Naive thymus-derived CD8-positive, alpha-beta T cell (primary cell): ENCODE measurements around the gene REC114. TPM values are rescaled to one million over a fixed set of nuclear protein-coding genes. Genes with fewer than 3 reads are reported as not detected.

ENCODE experiments used
- ATAC-seq, 2 donors: fragments of 150-1000 bp; cut with Tn5 transposase in 1 of 2; sonication (Bioruptor Pico), chemical (Tn5 transposase) in 1 of 2; 1 replicate in 1 of 2; 2 replicates in 1 of 2; pipeline ENCODE4 v1.10.0; 2021; ENCODE audit warnings: mild to moderate bottlenecking in 2 of 2, moderate library complexity in 2 of 2
- POLR2A ChIA-PET: fragments of 350-600 bp; sonication (Branson Sonifier 250); formaldehyde crosslinking; loops from one replicate; lab custom pipeline; 2021; ENCODE audit warnings: antibody characterized with exemption; lab: Charles Lee
- DNase-seq, 10 donors: peaks; one replicate each; pipeline versions ENCODE4 v3.0.0 to v3.0.0-alpha.2; 2020 to 2022
- H3K27ac Mint-ChIP-seq, 10 donors: one replicate each; pipeline ENCODE4 v1.8.0; 2020 to 2022; ENCODE audit warnings: mild to moderate bottlenecking in 10 of 10, mixed read lengths in 10 of 10, moderate library complexity in 4 of 10, inconsistent platforms in 1 of 10
- H3K27me3 Mint-ChIP-seq, 5 donors: one replicate each; pipeline ENCODE4 v1.8.0; 2021 to 2022; ENCODE audit warnings: mixed read lengths in 5 of 5
- H3K36me3 Mint-ChIP-seq, 3 donors: one replicate each; pipeline ENCODE4 v1.8.0; 2020 to 2022; ENCODE audit warnings: mixed read lengths in 3 of 3, mild to moderate bottlenecking in 2 of 3, inconsistent platforms in 1 of 3
- H3K4me1 Mint-ChIP-seq, 4 donors: one replicate each; pipeline ENCODE4 v1.8.0; 2021 to 2022; ENCODE audit warnings: mixed read lengths in 4 of 4
- H3K4me3 Mint-ChIP-seq, 10 donors: one replicate each; pipeline ENCODE4 v1.8.0; 2020 to 2022; ENCODE audit warnings: mild to moderate bottlenecking in 10 of 10, mixed read lengths in 10 of 10, moderate library complexity in 6 of 10, inconsistent platforms in 1 of 10
- H3K9me3 Mint-ChIP-seq, 9 donors: one replicate each; pipeline ENCODE4 v1.8.0; 2020 to 2022; ENCODE audit warnings: mixed read lengths in 9 of 9, mild to moderate bottlenecking in 3 of 9, inconsistent platforms in 1 of 9, moderate library complexity in 1 of 9
- polyA plus RNA-seq, 3 donors: library from polyadenylated mRNA; unstranded; fragments of 300-500 nt; fragmentation: Illumina TruSeq; gene quantifications; one replicate each; pipeline ENCODE4 v1.2.3, GENCODE V29; 2021
- total RNA-seq, 8 experiments: library from RNA in 2 of 8; stranded (reverse) in 2 of 8; gene quantifications; one replicate each; pipeline ENCODE4 v1.2.3 and lab custom pipeline; 2021 to 2026

The REC114 gene
- total and polyA plus RNA-seq, 5 experiments from 2014 or later = 0.32 TPM; not detected in 4

- Mint-ChIP-seq H3K4me3 (no peak overlapping the region), H3K4me1 (peaks cover 16 to 53% (median 37%) of the 10 kb centered on the region in 4 donors), H3K27me3 (no peaks in the 10 kb centered on the region), H3K9me3 (peaks cover 0 to 4% (median 0%) of the 10 kb centered on the region in 9 donors), H3K36me3 (peaks cover 0 to 19% (median 10%) of the 10 kb centered on the region in 3 donors), H3K27ac (peak overlapping the region in 1 of 10 donors; percentile 52)
- DNase-seq (no peak), ATAC-seq (no peak)
- POLR2A ChIA-PET = no interaction called here
Observed at GRCh38 chr15:73605759-73606436, 162.9 kb downstream of the REC114 start.

GRCh38 chr15:73607405-73607804, 164.4 kb downstream of the REC114 start:
- DNase-seq = no peak
- no peak for ATAC-seq
- POLR2A ChIA-PET = no interaction called here
- Mint-ChIP-seq H3K36me3 (peaks cover 0 to 19% (median 10%) of the 10 kb centered on the region in 3 donors), H3K9me3 (peaks cover 0 to 4% (median 0%) of the 10 kb centered on the region in 9 donors), H3K27ac (no peak overlapping the region), H3K4me3 (no peak overlapping the region), H3K27me3 (no peaks in the 10 kb centered on the region), H3K4me1 (peaks cover 18 to 62% (median 49%) of the 10 kb centered on the region in 4 donors)

GRCh38 chr15:73607843-73608242, 164.9 kb downstream of the REC114 start:
- Mint-ChIP-seq H3K36me3 (peaks cover 0 to 19% (median 10%) of the 10 kb centered on the region in 3 donors), H3K4me1 (peaks cover 19 to 64% (median 50%) of the 10 kb centered on the region in 4 donors), H3K4me3 (no peak overlapping the region), H3K27me3 (no peaks in the 10 kb centered on the region), H3K9me3 (peaks cover 0 to 4% (median 0%) of the 10 kb centered on the region in 9 donors), H3K27ac (no peak overlapping the region)
- ATAC-seq (no peak), DNase-seq (no peak)
- POLR2A ChIA-PET = no interaction called here

- Mint-ChIP-seq H3K4me3 (no peak overlapping the region), H3K4me1 (peaks cover 20 to 68% (median 52%) of the 10 kb centered on the region in 4 donors), H3K27ac (no peak overlapping the region), H3K27me3 (no peaks in the 10 kb centered on the region), H3K9me3 (peaks cover 0 to 4% (median 0%) of the 10 kb centered on the region in 9 donors), H3K36me3 (peaks cover 0 to 17% (median 10%) of the 10 kb centered on the region in 3 donors)
- ATAC-seq (no peak), DNase-seq (no peak)
- POLR2A ChIA-PET = no interaction called here
Observed at GRCh38 chr15:73608475-73608874, 165.5 kb downstream of the REC114 start.

- ATAC-seq = no peak
- H3K27me3 Mint-ChIP-seq = no peaks in the 10 kb centered on the region
- H3K9me3 Mint-ChIP-seq = peaks cover 0 to 4% (median 0%) of the 10 kb centered on the region in 9 donors
- H3K4me1 Mint-ChIP-seq = peaks cover 20 to 65% (median 52%) of the 10 kb centered on the region in 4 donors
- DNase-seq = no peak
- H3K27ac Mint-ChIP-seq = no peak overlapping the region
- POLR2A ChIA-PET = no interaction called here
- H3K36me3 Mint-ChIP-seq = peaks cover 0 to 15% (median 10%) of the 10 kb centered on the region in 3 donors
- no peak overlapping the region for H3K4me3 Mint-ChIP-seq
Observed at GRCh38 chr15:73608941-73609340, 166.0 kb downstream of the REC114 start.

Other genes with a start within 250 kb of the REC114 start
- gene HCN4, start 74.2 kb upstream of the REC114 start, total RNA-seq = not detected
- not detected for gene HCN4, start 74.2 kb upstream of the REC114 start, polyA plus RNA-seq
- 10 to 100 TPM; 37.7 to 37.8 TPM for gene NPTN, start 190.2 kb downstream of the REC114 start, total RNA-seq
- 10 to 100 TPM; 27.9 to 36.6 (median 29.3) TPM for gene NPTN, start 190.2 kb downstream of the REC114 start, polyA plus RNA-seq
- under 1 TPM; 0.49 to 0.63 TPM for gene CD276, start 241.2 kb downstream of the REC114 start, total RNA-seq
- not detected for gene CD276, start 241.2 kb downstream of the REC114 start, polyA plus RNA-seq